Activated T-cell treated with anti-CD3 and anti-CD28 coated beads, Interleukin-2, amount 50 U/mL, for 4 hours (primary cell): Measurements from ENCODE around the gene SBF2. TPM values are rescaled to one million over a fixed set of nuclear protein-coding genes. Genes with fewer than 3 reads are reported as not detected.

Experiments
- ATAC-seq, 2 donors: fragments of 200-7000 bp; cut with Tn5 transposase; one replicate each; pipeline ENCODE4 v1.10.0; 2021
- DNase-seq: peaks from one replicate; pipeline ENCODE4 v3.0.0-alpha.2; 2020
- H3K27me3 Mint-ChIP-seq: one replicate; pipeline ENCODE4 v1.8.0; 2021; ENCODE audit warnings: low read depth, mixed read lengths
- H3K36me3 Mint-ChIP-seq: one replicate; pipeline ENCODE4 v1.8.0; 2022; ENCODE audit warnings: mixed read lengths; ENCODE audit not compliant: insufficient read depth
- H3K4me1 Mint-ChIP-seq: one replicate; pipeline ENCODE4 v1.8.0; 2021; ENCODE audit warnings: low read depth, mixed read lengths
- H3K4me3 Mint-ChIP-seq: one replicate; pipeline ENCODE4 v1.8.0; 2021; ENCODE audit warnings: mild to moderate bottlenecking, moderate library complexity, mixed read lengths
- H3K9me3 Mint-ChIP-seq: one replicate; pipeline ENCODE4 v1.8.0; 2021; ENCODE audit warnings: mixed read lengths
- total RNA-seq, 3 donors: library from RNA; stranded (reverse); gene quantifications; one replicate each; pipeline ENCODE4 v1.2.1, GENCODE V29; 2021

SBF2 gene
- total RNA-seq, 3 donors from 2014 or later = 3.0 to 6.9 (median 3.5) TPM

GRCh38 chr11:10322830-10323792, 29.1 kb upstream of the SBF2 start:
- H3K4me1 Mint-ChIP-seq = peaks cover 9% of the 10 kb centered on the region
- DNase-seq = peak; percentile 48
- H3K4me3 Mint-ChIP-seq = peak overlapping the region; percentile 32
- peak; percentile 88 to 89 for ATAC-seq
- H3K36me3 Mint-ChIP-seq = no peaks in the 10 kb centered on the region
- H3K27me3 Mint-ChIP-seq = peaks cover 7% of the 10 kb centered on the region
- no peaks in the 10 kb centered on the region for H3K9me3 Mint-ChIP-seq

GRCh38 chr11:10322401-10322800, 28.4 kb upstream of the SBF2 start:
- H3K4me3 Mint-ChIP-seq = no peak overlapping the region
- peaks cover 9% of the 10 kb centered on the region for H3K4me1 Mint-ChIP-seq
- H3K36me3 Mint-ChIP-seq = no peaks in the 10 kb centered on the region
- H3K9me3 Mint-ChIP-seq = no peaks in the 10 kb centered on the region
- DNase-seq = no peak
- H3K27me3 Mint-ChIP-seq = peaks cover 7% of the 10 kb centered on the region
- peak in 1 of 2 donors; percentile 8 for ATAC-seq

DNA sequence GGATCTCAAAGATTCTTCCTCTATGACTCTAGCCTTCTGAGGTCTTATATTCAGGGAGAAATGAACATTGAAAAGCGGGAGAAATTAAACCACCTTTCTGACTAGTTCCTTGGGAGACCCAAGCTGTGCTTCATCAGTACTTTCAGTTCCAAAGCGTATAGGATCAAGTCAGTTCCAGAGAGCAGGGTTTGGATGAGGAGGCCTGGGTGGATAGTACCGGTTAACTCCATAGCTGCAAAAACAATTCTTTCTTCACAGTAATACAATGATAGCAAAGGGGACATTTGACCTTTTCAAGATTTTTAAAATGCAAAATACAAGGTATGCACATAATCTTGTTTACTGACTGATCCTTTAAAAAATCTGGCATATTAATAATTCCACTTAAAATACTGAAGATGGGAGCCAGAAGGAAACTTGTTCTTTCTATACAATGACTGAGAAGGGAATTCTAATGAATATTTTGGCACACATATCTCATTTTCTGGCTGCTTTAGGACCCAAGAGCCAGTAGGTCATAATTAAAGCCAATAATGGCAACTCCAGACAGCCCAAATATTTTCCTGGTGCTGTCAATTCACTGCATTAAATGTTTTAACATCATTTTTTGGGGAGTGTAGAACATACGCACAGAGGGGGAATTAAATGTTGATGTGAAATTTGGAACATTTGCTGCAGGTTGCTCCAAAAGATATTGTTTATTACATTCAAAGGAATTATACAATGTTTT, 26.9 kb upstream of the SBF2 start:
- Mint-ChIP-seq H3K4me1 (peaks cover 9% of the 10 kb centered on the region), H3K4me3 (no peak overlapping the region), H3K27me3 (peaks cover 10% of the 10 kb centered on the region), H3K9me3 (no peaks in the 10 kb centered on the region), H3K36me3 (no peaks in the 10 kb centered on the region)
- DNase-seq (no peak), ATAC-seq (no peak)

GRCh38 chr11:10319702-10320558, 25.9 kb upstream of the SBF2 start:
- no peaks in the 10 kb centered on the region for H3K36me3 Mint-ChIP-seq
- peaks cover 9% of the 10 kb centered on the region for H3K4me1 Mint-ChIP-seq
- peaks cover 12% of the 10 kb centered on the region for H3K27me3 Mint-ChIP-seq
- H3K9me3 Mint-ChIP-seq = no peaks in the 10 kb centered on the region
- H3K4me3 Mint-ChIP-seq = no peak overlapping the region
- DNase-seq (no peak), ATAC-seq (no peak)

GRCh38 chr11:10318527-10318802, 24.4 kb upstream of the SBF2 start:
- H3K4me1 Mint-ChIP-seq = peaks cover 8% of the 10 kb centered on the region
- H3K9me3 Mint-ChIP-seq = no peaks in the 10 kb centered on the region
- DNase-seq = no peak
- ATAC-seq = no peak
- H3K4me3 Mint-ChIP-seq = no peak overlapping the region
- H3K27me3 Mint-ChIP-seq = peaks cover 13% of the 10 kb centered on the region
- H3K36me3 Mint-ChIP-seq = no peaks in the 10 kb centered on the region

- H3K9me3 Mint-ChIP-seq = no peaks in the 10 kb centered on the region
- peaks cover 7% of the 10 kb centered on the region for H3K4me1 Mint-ChIP-seq
- peaks cover 11% of the 10 kb centered on the region for H3K27me3 Mint-ChIP-seq
- no peak for DNase-seq
- peak in 1 of 2 donors; percentile 8 for ATAC-seq
- H3K4me3 Mint-ChIP-seq = no peak overlapping the region
- no peaks in the 10 kb centered on the region for H3K36me3 Mint-ChIP-seq
Measured at GRCh38 chr11:10317776-10318526, 23.9 kb upstream of the SBF2 start.

- H3K4me1 Mint-ChIP-seq = no peaks in the 10 kb centered on the region
- ATAC-seq (no peak), DNase-seq (no peak)
- peaks cover 11% of the 10 kb centered on the region for H3K27me3 Mint-ChIP-seq
- H3K36me3 Mint-ChIP-seq = no peaks in the 10 kb centered on the region
- no peaks in the 10 kb centered on the region for H3K9me3 Mint-ChIP-seq
- no peak overlapping the region for H3K4me3 Mint-ChIP-seq
Measured at GRCh38 chr11:10317151-10317755, 23.2 kb upstream of the SBF2 start.

GRCh38 chr11:10315083-10315482, 21.1 kb upstream of the SBF2 start:
- no peak for ATAC-seq
- Mint-ChIP-seq H3K36me3 (no peaks in the 10 kb centered on the region), H3K9me3 (no peaks in the 10 kb centered on the region), H3K4me3 (no peak overlapping the region), H3K4me1 (no peaks in the 10 kb centered on the region), H3K27me3 (peaks cover 18% of the 10 kb centered on the region)
- DNase-seq = no peak

- peaks cover 21% of the 10 kb centered on the region for H3K27me3 Mint-ChIP-seq
- ATAC-seq = peak; percentile 81 to 86
- DNase-seq = no peak
- H3K36me3 Mint-ChIP-seq = no peaks in the 10 kb centered on the region
- H3K9me3 Mint-ChIP-seq = no peaks in the 10 kb centered on the region
- H3K4me3 Mint-ChIP-seq = no peak overlapping the region
- H3K4me1 Mint-ChIP-seq = no peaks in the 10 kb centered on the region
Measured at GRCh38 chr11:10314199-10315072, 20.4 kb upstream of the SBF2 start.

DNA sequence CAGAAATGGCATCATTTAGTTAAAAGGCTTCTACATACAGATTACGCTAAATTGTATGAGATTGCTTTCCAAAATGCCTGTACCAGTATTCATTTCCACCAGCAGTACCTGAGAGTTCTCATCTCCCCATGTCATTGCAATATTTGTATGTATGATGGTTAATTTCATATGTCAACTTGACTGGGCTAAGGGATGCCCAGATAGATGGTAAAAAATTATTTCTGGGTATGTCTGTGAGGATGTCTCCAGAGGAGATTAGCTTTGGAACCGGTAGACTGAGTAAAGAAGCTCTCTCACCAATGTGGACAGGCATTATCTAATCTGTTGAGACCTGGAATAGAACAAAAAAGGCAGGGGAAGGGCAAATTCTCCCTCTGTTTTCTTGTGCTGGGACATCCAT, 17.8 kb upstream of the SBF2 start:
- Mint-ChIP-seq H3K9me3 (no peaks in the 10 kb centered on the region), H3K4me3 (no peak overlapping the region), H3K27me3 (peaks cover 29% of the 10 kb centered on the region), H3K4me1 (peaks cover 12% of the 10 kb centered on the region), H3K36me3 (no peaks in the 10 kb centered on the region)
- no peak for DNase-seq
- no peak for ATAC-seq

DNA sequence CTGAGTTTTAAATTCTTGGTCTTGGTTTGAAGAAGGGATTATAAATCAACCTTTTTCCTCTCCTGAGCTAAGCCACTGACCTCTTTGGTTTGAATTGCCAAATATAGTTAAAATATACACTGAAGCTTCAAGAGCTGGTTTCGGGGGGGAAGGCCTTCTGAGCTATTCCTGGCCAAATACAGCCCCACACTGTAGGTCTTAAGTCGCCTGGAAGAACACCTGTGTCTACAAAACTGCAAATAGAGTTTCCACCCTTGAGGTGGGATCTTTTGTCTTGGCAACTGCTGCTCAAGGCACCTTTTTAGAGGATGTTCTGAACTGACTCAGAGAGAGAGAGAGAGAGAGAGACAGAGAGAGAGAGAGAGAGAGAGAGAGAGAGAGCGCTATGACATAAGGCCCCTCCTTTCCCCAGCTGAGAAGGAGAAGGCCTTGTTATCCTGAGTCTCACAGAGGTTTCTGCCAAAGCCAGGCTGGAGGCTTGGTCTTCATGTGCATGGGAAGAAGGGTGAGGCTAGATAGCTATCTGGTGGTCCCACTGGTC, 16.4 kb upstream of the SBF2 start:
- H3K36me3 Mint-ChIP-seq = no peaks in the 10 kb centered on the region
- ATAC-seq = no peak
- no peaks in the 10 kb centered on the region for H3K9me3 Mint-ChIP-seq
- DNase-seq = no peak
- H3K4me1 Mint-ChIP-seq = peaks cover 24% of the 10 kb centered on the region
- H3K4me3 Mint-ChIP-seq = no peak overlapping the region
- H3K27me3 Mint-ChIP-seq = peaks cover 35% of the 10 kb centered on the region

DNA sequence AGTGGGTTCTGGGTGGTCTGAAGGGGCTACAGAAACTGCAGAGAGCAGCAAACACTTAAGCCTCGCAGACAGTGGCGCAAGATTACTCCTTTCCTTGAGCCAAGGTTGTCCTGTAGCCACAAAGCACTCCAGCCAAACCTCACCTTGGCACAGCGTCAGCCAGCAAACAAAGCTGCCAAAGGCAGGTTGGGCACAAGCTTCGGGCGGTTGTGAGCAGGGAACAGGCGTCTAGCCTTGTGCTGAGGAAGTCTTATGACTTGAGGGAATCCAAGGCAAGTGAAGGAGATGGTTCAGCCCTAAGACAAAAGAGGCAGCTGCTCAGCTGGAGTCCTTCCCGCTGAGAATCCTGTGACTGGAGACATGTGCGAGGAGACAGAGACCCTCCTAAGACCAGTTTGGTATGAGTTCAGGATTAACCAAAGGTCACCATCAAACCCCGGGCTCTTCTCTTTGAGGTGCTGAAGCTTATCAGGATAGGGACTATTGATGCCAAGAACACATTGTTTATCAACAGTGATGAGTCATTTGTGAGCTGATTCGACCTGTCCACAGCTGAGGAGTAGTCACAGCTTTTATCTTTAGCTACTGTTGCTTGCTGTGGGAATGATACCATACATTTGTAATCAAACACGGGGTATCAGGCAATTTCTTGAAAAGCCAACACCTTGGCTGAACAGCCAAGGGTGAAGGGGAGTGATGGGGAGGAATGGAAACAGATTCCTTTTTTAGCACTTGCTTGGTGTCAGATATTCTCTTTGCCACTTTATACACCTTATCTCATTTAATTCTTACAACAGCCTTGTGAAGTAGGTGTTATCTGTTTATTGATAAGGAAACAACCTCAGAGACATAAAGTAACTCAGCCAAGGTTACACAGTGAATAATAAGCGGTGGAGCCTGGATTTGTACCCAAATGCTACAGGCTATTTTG, 15.4 kb upstream of the SBF2 start:
- Mint-ChIP-seq H3K36me3 (no peaks in the 10 kb centered on the region), H3K9me3 (no peaks in the 10 kb centered on the region), H3K4me3 (no peak overlapping the region), H3K4me1 (peaks cover 29% of the 10 kb centered on the region), H3K27me3 (peaks cover 34% of the 10 kb centered on the region)
- no peak for DNase-seq
- no peak for ATAC-seq
